Lung (tissue), 12 donors: ENCODE measurements around the gene MEG3. TPM values are rescaled to one million over a fixed set of nuclear protein-coding genes. Genes with fewer than 3 reads are reported as not detected.

Experiments used
- ATAC-seq: fragments of 200-7000 bp; cut with Tn5 transposase; one replicate; pipeline ENCODE4 v1.9.1; 2020; ENCODE audit warnings: moderate number of reproducible peaks; ENCODE audit not compliant: insufficient read depth, low FRiP score
- DNase-seq, 3 donors: peaks; one replicate each; pipeline ENCODE4 v3.0.0-alpha.2; 2013 to 2017
- H3K27ac ChIP-seq, 2 donors: one replicate each; pipeline ENCODE4 v1.5.1; 2013; ENCODE audit warnings: mild to moderate bottlenecking in 2 of 2, moderate library complexity in 2 of 2, control low read depth in 1 of 2, inconsistent platforms in 1 of 2, low read depth in 1 of 2, low read length in 1 of 2
- H3K27me3 ChIP-seq, 3 donors: one replicate each; pipeline ENCODE4 v1.5.1; 2013; ENCODE audit warnings: low read length in 2 of 3; ENCODE audit not compliant: control insufficient read depth in 3 of 3, insufficient read depth in 3 of 3
- H3K36me3 ChIP-seq, 4 donors: one replicate each; pipeline ENCODE4 v1.5.1; 2013; ENCODE audit warnings: low read length in 4 of 4, mild to moderate bottlenecking in 1 of 4, moderate library complexity in 1 of 4; ENCODE audit not compliant: control insufficient read depth in 4 of 4, insufficient read depth in 4 of 4
- H3K4me1 ChIP-seq, 5 donors: one replicate each; pipeline ENCODE4 v1.5.1; 2013; ENCODE audit warnings: low read length in 5 of 5, mild to moderate bottlenecking in 2 of 5, moderate library complexity in 1 of 5; ENCODE audit not compliant: control insufficient read depth in 5 of 5, insufficient read depth in 5 of 5
- H3K4me3 ChIP-seq: one replicate; pipeline ENCODE4 v1.5.1; 2013; ENCODE audit warnings: mild to moderate bottlenecking, control low read depth, moderate library complexity
- H3K9ac ChIP-seq, 2 donors: one replicate each; pipeline ENCODE4 v1.5.1; 2013; ENCODE audit warnings: low read length in 2 of 2, control low read depth in 1 of 2; ENCODE audit not compliant: insufficient read depth in 1 of 2
- H3K9me3 ChIP-seq, 4 donors: one replicate each; pipeline ENCODE4 v1.5.1; 2013; ENCODE audit warnings: low read length in 3 of 4, mild to moderate bottlenecking in 1 of 4, moderate library complexity in 1 of 4; ENCODE audit not compliant: control insufficient read depth in 4 of 4, insufficient read depth in 3 of 4
- WGBS, 2 donors: extraction: QIAGEN DNeasy Blood & Tissue Kit; methylation state at CpG; one replicate each; pipeline ENCODE4 v1.1.7; 2013; 5-methylcytosine and 5-hydroxymethylcytosine counted together
- polyA plus RNA-seq, 2 donors: library from polyadenylated mRNA; stranded (reverse); fragments of 200-250 nt; gene quantifications; one replicate each; pipeline ENCODE4 v1.2.1, GENCODE V29; 2013
- total RNA-seq, 2 donors: library from RNA; depleted of rRNA in 1 of 2; stranded (reverse); fragments of >200 nt in 1 of 2; gene quantifications; one replicate each; pipeline ENCODE4 v1.2.1, GENCODE V29; 2014 to 2021
- TF ChIP-seq, protein P1 (sequence below): IDR thresholded peaks from 2 replicates; pipeline ENCODE4 v1.5.1; 2012; ENCODE audit warnings: mild to moderate bottlenecking; ENCODE audit errors: control extremely low read depth, extremely low read depth
- donor health status: control.
- donor health status: control.
- donor health status: Bipolar disorder and iron deficiency.
- donor health status: healthy.
- donor health status: DM: yes; HTN: yes; CAD: no.

The MEG3 gene
- total and polyA plus RNA-seq, 4 donors, result 5.9 to 267 (median 14.8) TPM

DNA sequence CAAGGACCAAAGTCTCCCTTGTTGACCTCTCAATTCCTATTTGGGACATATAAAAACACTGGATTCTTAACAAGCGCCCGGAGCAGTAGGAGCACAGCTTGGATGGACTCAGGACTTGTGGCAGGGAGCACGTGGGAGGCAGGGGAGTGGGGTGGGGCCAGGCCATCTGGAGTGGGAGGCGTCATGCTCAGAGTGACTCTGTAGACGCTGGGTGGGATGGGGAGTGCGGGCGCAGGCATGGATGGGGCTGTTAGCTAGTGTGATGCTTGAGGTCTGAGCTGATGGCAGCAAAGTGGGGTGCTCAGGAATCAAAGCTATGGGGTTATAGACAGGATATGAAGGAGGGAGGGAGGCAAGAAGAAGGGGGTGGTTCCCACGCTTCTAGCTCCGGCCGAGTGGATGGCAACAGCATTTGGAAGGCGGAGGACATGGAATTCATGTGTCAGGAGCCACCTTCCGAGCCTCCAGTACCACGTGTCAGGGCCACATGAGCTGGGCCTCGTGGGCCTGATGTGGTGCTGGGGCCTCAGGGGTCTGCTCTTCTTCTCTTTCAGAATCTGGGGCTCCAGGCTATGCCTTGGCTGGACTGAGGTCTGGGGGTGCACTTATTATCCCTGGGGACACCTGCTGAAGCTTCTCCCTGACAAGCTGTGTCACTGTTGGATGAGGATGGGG, 26.2 kb downstream of the MEG3 start:
- no peaks in the 10 kb centered on the region for H3K27me3 ChIP-seq
- peaks cover 0 to 5% (median 2%) of the 10 kb centered on the region in 4 donors for H3K36me3 ChIP-seq
- H3K4me3 ChIP-seq, result no peak overlapping the region
- H3K27ac ChIP-seq, result no peak overlapping the region
- TF ChIP-seq, protein P1, sequence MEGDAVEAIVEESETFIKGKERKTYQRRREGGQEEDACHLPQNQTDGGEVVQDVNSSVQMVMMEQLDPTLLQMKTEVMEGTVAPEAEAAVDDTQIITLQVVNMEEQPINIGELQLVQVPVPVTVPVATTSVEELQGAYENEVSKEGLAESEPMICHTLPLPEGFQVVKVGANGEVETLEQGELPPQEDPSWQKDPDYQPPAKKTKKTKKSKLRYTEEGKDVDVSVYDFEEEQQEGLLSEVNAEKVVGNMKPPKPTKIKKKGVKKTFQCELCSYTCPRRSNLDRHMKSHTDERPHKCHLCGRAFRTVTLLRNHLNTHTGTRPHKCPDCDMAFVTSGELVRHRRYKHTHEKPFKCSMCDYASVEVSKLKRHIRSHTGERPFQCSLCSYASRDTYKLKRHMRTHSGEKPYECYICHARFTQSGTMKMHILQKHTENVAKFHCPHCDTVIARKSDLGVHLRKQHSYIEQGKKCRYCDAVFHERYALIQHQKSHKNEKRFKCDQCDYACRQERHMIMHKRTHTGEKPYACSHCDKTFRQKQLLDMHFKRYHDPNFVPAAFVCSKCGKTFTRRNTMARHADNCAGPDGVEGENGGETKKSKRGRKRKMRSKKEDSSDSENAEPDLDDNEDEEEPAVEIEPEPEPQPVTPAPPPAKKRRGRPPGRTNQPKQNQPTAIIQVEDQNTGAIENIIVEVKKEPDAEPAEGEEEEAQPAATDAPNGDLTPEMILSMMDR, result no peak
- DNase-seq, result no peak
- no peak overlapping the region for H3K9ac ChIP-seq
- 91 to 96% methylated on average over 14 of the region's 14 CpGs for WGBS, 2 donors
- ATAC-seq, result no peak
- H3K4me1 ChIP-seq, result no peaks in the 10 kb centered on the region
- H3K9me3 ChIP-seq, result no peaks in the 10 kb centered on the region

DNA sequence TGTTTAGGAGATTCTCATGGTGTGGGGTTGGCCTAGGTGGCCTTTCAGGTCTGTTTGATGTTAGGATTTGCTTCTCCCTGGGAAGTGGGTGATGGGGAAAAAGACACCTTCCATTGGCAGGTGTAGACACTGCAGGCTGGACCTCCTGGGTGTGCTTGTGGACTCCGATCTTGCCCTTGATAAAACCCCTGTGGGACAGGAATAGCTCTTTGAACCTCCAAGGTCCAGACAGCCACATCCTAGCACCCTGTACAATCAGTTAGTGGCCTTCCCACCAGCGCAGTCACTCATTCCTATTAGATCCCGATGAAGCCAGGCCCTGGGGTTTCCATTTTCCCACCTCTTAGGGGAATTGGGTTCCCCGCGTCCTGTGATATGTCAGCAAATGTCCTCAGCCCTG, 28.5 kb downstream of the MEG3 start:
- TF ChIP-seq, protein P1, result no peak
- no peak for DNase-seq
- 95 to 98% methylated on average over 5 of the region's 5 CpGs for WGBS, 2 donors
- H3K27ac ChIP-seq, result no peak overlapping the region
- no peak for ATAC-seq
- H3K27me3 ChIP-seq, result no peaks in the 10 kb centered on the region
- H3K4me1 ChIP-seq, result no peaks in the 10 kb centered on the region
- H3K9me3 ChIP-seq, result no peaks in the 10 kb centered on the region
- no peak overlapping the region for H3K4me3 ChIP-seq
- H3K9ac ChIP-seq, result no peak overlapping the region
- peaks cover 0 to 3% (median 1%) of the 10 kb centered on the region in 4 donors for H3K36me3 ChIP-seq

DNA sequence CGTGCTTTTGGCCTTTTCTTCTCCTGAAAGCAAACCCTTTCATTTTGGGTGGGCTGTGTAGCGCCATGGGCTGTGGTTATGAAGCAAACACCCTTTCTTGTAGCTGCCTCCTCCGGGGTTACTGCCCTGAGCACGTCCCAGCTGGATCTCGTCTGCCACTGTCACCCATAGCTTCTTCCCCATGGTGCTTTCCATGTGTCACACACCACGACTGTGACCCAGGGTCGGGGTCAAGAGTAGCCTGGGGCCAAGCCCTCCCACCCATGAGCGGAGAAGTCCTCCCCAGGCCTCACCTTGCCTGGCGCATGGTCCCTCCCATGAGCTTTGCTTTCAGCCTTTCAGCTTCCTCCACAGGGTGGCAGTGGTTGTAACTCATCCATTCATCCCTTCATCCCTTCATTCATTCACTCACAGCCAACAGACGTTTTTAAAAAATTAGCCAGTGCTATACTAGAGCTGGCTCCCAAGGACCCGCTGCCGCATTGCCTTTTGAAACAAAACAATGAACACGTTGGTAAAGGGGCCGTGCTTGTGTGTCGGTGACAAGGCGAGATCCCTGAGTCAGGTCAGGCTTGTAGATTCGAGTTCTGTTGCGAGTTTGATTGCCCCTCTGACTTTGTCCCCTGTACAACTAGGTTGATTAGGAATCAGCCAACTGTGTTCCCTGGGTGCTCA, 29.5 kb downstream of the MEG3 start:
- Histone ChIP-seq H3K9ac (no peak overlapping the region), H3K36me3 (peaks cover 0 to 3% (median 0%) of the 10 kb centered on the region in 4 donors)
- whole genome bisulfite sequencing, 2 donors, result 85 to 87% methylated on average over 18 of the region's 18 CpGs

More for the DNA sequence above, 29.5 kb downstream of the MEG3 start:
- H3K4me3 ChIP-seq, result no peak overlapping the region
- no peak overlapping the region for H3K27ac ChIP-seq
- no peaks in the 10 kb centered on the region for H3K4me1 ChIP-seq
- no peak for ATAC-seq
- TF ChIP-seq, protein P1, result no peak
- no peak for DNase-seq
- no peaks in the 10 kb centered on the region for H3K9me3 ChIP-seq
- no peaks in the 10 kb centered on the region for H3K27me3 ChIP-seq
